Liver (tissue), 9 donors: Measurements from ENCODE around the gene ACTL8. TPM values are rescaled to one million over a fixed set of nuclear protein-coding genes. Genes with fewer than 3 reads are reported as not detected.

Experiments
- DNase-seq: peaks from one replicate; pipeline ENCODE4 v3.0.0-alpha.2; 2017; ENCODE audit warnings: low spot score
- H3K27ac ChIP-seq, 2 donors: one replicate each; pipeline ENCODE4 v1.7.0; 2013; ENCODE audit warnings: inconsistent platforms in 2 of 2, low read length in 2 of 2, control low read depth in 1 of 2, low read depth in 1 of 2, mild to moderate bottlenecking in 1 of 2
- H3K27me3 ChIP-seq, 4 donors: one replicate each; pipeline versions ENCODE4 v1.6.1 to v1.7.0; 2013; ENCODE audit warnings: low read length in 3 of 4, inconsistent platforms in 1 of 4, mild to moderate bottlenecking in 1 of 4, moderate library complexity in 1 of 4; ENCODE audit not compliant: control insufficient read depth in 4 of 4, insufficient read depth in 4 of 4
- H3K36me3 ChIP-seq, 4 donors: one replicate each; pipeline versions ENCODE4 v1.6.1 to v1.7.0; 2013; ENCODE audit warnings: low read length in 3 of 4, mild to moderate bottlenecking in 3 of 4, low read depth in 1 of 4, moderate library complexity in 1 of 4; ENCODE audit not compliant: control insufficient read depth in 4 of 4, insufficient read depth in 3 of 4
- H3K4me1 ChIP-seq, 4 donors: one replicate each; pipeline versions ENCODE4 v1.6.1 to v1.7.0; 2013; ENCODE audit warnings: low read length in 3 of 4, mild to moderate bottlenecking in 3 of 4, moderate library complexity in 1 of 4; ENCODE audit not compliant: control insufficient read depth in 4 of 4, insufficient read depth in 4 of 4
- H3K4me3 ChIP-seq, 3 donors: one replicate each; pipeline versions ENCODE4 v1.6.1 to v1.7.0; 2013; ENCODE audit warnings: low read length in 3 of 3, control low read depth in 1 of 3, low read depth in 1 of 3, mild to moderate bottlenecking in 1 of 3
- H3K9ac ChIP-seq, 2 donors: one replicate each; pipeline ENCODE4 v1.7.0; 2013; ENCODE audit warnings: low read length in 2 of 2, mild to moderate bottlenecking in 2 of 2, moderate library complexity in 2 of 2, control low read depth in 1 of 2, low read depth in 1 of 2
- H3K9me3 ChIP-seq, 4 donors: one replicate each; pipeline versions ENCODE4 v1.6.1 to v1.7.0; 2013; ENCODE audit warnings: low read length in 3 of 4; ENCODE audit not compliant: control insufficient read depth in 4 of 4
- CTCF ChIP-seq: fragments of 150-350 bp; IDR thresholded peaks from 2 replicates; pipeline ENCODE4 v1.5.1; 2017; ENCODE audit warnings: improper control_type of control experiment, low read depth, low read length; ENCODE audit not compliant: missing input control
- EGR1 ChIP-seq, 2 donors: IDR thresholded peaks; 2 replicates each; pipeline ENCODE4 v1.6.1; 2016 to 2018; ENCODE audit warnings: antibody characterized with exemption in 2 of 2, low read depth in 2 of 2
- FOXA1 ChIP-seq: IDR thresholded peaks from 2 replicates; pipeline ENCODE4 v1.6.1; 2016; ENCODE audit warnings: antibody characterized with exemption
- FOXA2 ChIP-seq: IDR thresholded peaks from 2 replicates; pipeline ENCODE4 v1.6.1; 2016; ENCODE audit warnings: antibody characterized with exemption
- GABPA ChIP-seq, 2 donors: IDR thresholded peaks in 1 of 2; conservative IDR thresholded peaks in 1 of 2; 2 replicates each; pipeline ENCODE4 v1.6.1; 2016; ENCODE audit warnings: antibody characterized with exemption in 2 of 2, mild to moderate bottlenecking in 1 of 2, moderate library complexity in 1 of 2
- HNF4A ChIP-seq, 2 donors: conservative IDR thresholded peaks; 2 replicates each; pipeline ENCODE4 v1.6.1; 2016; ENCODE audit warnings: antibody characterized with exemption in 2 of 2, mild to moderate bottlenecking in 2 of 2
- HNF4G ChIP-seq: IDR thresholded peaks from 2 replicates; pipeline ENCODE4 v1.6.1; 2016; ENCODE audit warnings: antibody characterized with exemption
- JUND ChIP-seq, 2 donors: IDR thresholded peaks; 2 replicates each; pipeline ENCODE4 v1.6.1; 2016; ENCODE audit warnings: antibody characterized with exemption in 2 of 2
- MAX ChIP-seq: IDR thresholded peaks from 2 replicates; pipeline ENCODE4 v1.6.1; 2016; ENCODE audit warnings: antibody characterized with exemption
- NR2F2 ChIP-seq: IDR thresholded peaks from 2 replicates; pipeline ENCODE4 v1.6.1; 2016; ENCODE audit warnings: antibody characterized with exemption
- RAD21 ChIP-seq, 2 donors: IDR thresholded peaks; 2 replicates each; pipeline ENCODE4 v1.6.1; 2016; ENCODE audit warnings: antibody characterized with exemption in 2 of 2, mild to moderate bottlenecking in 2 of 2
- REST ChIP-seq: IDR thresholded peaks from 2 replicates; pipeline ENCODE4 v1.6.1; 2016; ENCODE audit warnings: antibody characterized with exemption, mild to moderate bottlenecking
- RXRA ChIP-seq, 2 donors: IDR thresholded peaks; 2 replicates each; pipeline ENCODE4 v1.6.1; 2017 to 2018; ENCODE audit warnings: antibody characterized with exemption in 2 of 2, mild to moderate bottlenecking in 1 of 2
- SP1 ChIP-seq: IDR thresholded peaks from 2 replicates; pipeline ENCODE4 v1.6.1; 2018; ENCODE audit warnings: antibody characterized with exemption, mild to moderate bottlenecking
- TAF1 ChIP-seq: conservative IDR thresholded peaks from 2 replicates; pipeline ENCODE4 v1.6.1; 2016; ENCODE audit warnings: antibody characterized with exemption, mild to moderate bottlenecking
- YY1 ChIP-seq: IDR thresholded peaks from 2 replicates; pipeline ENCODE4 v1.6.1; 2016; ENCODE audit warnings: antibody characterized with exemption, mild to moderate bottlenecking
- ZBTB33 ChIP-seq: IDR thresholded peaks from 2 replicates; pipeline ENCODE4 v1.6.1; 2016; ENCODE audit warnings: antibody characterized with exemption
- WGBS: extraction: QIAGEN DNeasy Blood & Tissue Kit; methylation state at CpG from one replicate; pipeline ENCODE4 v1.1.7; 2013; 5-methylcytosine and 5-hydroxymethylcytosine counted together
- polyA plus RNA-seq, 2 donors: library from polyadenylated mRNA; stranded (reverse) in 1 of 2; unstranded in 1 of 2; fragments of 200-250 nt in 1 of 2; fragments of >200 nt in 1 of 2; fragmentation: Nextera tagmentation in 1 of 2; extraction: Ambion mirVana in 1 of 2; gene quantifications; one replicate each; pipeline versions ENCODE4 v1.2.1 to v1.2.3, GENCODE V29; 2013 to 2015
- total RNA-seq, 2 donors: library from RNA; depleted of rRNA; stranded (reverse); fragments of >200 nt; gene quantifications; one replicate each; pipeline ENCODE4 v1.2.3, GENCODE V29; 2014
- TF ChIP-seq, protein P1 (sequence below): IDR thresholded peaks from 2 replicates; pipeline ENCODE4 v1.6.1; 2016; ENCODE audit warnings: antibody characterized with exemption
- donor health status: healthy.
- donor health status: healthy.
- donor health status: healthy.
- donor health status: healthy.
- donor health status: healthy.

The ACTL8 gene
- total and polyA plus RNA-seq, 4 donors: not detected

DNA sequence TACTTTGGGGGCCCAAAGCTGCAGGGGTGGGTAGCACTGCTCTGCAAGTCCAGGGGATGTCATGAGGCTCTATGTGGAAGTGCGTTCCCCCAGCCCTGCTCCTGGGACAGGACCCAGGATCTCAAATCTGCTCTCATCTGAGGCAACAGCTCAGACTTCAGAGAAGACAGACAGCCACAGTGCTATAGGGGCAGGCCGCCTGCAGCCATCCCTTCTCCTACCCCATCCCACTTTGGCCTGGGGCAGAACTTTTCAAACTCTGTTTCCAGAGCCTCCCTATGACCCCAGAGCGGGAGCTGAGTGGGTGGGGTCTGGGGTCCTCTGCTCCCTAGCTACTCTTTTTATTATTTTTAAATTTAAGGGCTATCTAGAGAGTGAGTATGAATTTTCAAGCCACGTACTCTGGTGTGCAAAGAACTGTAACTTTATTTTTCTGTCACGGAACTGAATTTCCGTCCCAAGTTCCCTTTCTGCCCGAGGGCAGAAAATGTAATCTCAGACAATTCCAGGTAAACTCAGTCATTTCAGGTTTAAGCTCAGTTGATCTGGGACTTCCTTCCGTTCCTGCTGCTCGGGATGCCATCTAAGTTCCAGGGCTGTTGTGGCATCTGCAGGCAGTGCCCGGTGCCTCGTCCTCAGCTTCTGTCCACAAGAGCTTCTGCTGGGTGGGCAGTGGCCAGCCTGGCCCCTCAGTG lies 98.3 kb downstream of the ACTL8 start:
- TF ChIP-seq REST: no peak
- no peaks in the 10 kb centered on the region for H3K9me3 ChIP-seq
- no peaks in the 10 kb centered on the region for H3K36me3 ChIP-seq
- WGBS: 88% methylated on average over 11 of the region's 11 CpGs
- H3K4me3 ChIP-seq: no peak overlapping the region
- no peaks in the 10 kb centered on the region for H3K27me3 ChIP-seq
- H3K27ac ChIP-seq: no peak overlapping the region
- DNase-seq: no peak
- H3K4me1 ChIP-seq: no peaks in the 10 kb centered on the region
- no peak overlapping the region for H3K9ac ChIP-seq

DNA sequence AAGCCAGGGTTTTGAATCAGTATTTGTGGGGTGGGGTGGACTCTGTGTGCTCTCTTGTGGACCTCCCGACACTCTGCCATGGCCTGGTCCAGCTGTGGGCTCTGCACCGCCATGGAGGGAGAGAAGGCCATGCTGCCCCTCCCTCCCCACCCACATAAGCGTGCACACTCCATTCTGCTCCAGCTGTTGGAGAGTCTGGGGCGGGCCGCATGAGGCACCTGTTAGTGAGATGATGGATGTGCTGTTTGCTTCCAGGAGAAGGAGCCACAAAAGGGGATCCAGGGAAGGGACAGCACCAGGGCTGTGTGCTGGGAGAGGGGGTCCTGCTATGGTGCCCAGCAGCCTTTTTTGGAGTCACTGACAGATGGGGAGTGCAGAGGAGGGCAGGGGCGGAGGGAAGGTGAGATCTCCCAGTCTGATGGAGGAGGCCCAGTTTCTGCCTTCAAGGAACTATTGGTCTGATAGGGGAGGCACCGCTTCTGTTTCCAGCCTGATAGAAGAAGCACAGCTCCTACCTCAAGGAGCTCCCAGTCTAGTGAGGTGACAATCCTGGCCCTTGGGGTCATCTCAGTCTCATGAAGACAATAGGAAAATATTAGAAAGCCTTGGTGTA lies 101.5 kb downstream of the ACTL8 start:
- no peaks in the 10 kb centered on the region for H3K4me1 ChIP-seq
- H3K27me3 ChIP-seq: peaks cover 0 to 4% (median under 1%) of the 10 kb centered on the region in 4 donors
- H3K36me3 ChIP-seq: no peaks in the 10 kb centered on the region
- H3K9me3 ChIP-seq: no peaks in the 10 kb centered on the region
- TF ChIP-seq, protein P1, sequence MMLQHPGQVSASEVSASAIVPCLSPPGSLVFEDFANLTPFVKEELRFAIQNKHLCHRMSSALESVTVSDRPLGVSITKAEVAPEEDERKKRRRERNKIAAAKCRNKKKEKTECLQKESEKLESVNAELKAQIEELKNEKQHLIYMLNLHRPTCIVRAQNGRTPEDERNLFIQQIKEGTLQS: no peak
- no peak for TF ChIP-seq HNF4A (conservative IDR thresholded peaks at IDR 0.05)
- no peak for TF ChIP-seq EGR1 (IDR thresholded peaks at IDR 0.05; ENCODE audit: low read depth in 2 of 2)
- no peak for TF ChIP-seq CTCF
- no peak for TF ChIP-seq NR2F2
- no peak for TF ChIP-seq ZBTB33
- TF ChIP-seq RXRA (IDR thresholded peaks at IDR 0.05): no peak
- TF ChIP-seq JUND (IDR thresholded peaks at IDR 0.05): no peak
- TF ChIP-seq HNF4G: no peak
- no peak for TF ChIP-seq SP1
- TF ChIP-seq MAX: no peak
- TF ChIP-seq TAF1: no peak
- no peak for TF ChIP-seq YY1
- TF ChIP-seq RAD21 (IDR thresholded peaks at IDR 0.05): no peak
- TF ChIP-seq GABPA (IDR thresholded peaks at IDR 0.05 in 1 of 2, conservative IDR thresholded peaks at IDR 0.05 in 1 of 2): no peak
- TF ChIP-seq FOXA2: no peak
- TF ChIP-seq REST: no peak
- no peak for TF ChIP-seq FOXA1
- no peak for DNase-seq
- no peak overlapping the region for H3K9ac ChIP-seq
- H3K27ac ChIP-seq: no peak overlapping the region
- H3K4me3 ChIP-seq: no peak overlapping the region
- 87% methylated on average over 7 of the region's 7 CpGs for WGBS
